Measurements from ENCODE around the gene SMAD9. TPM values are rescaled to one million over a fixed set of nuclear protein-coding genes. Genes with fewer than 3 reads are reported as not detected.

The SMAD9 gene
- total RNA-seq, 1 donor, result 4.3 TPM

DNA sequence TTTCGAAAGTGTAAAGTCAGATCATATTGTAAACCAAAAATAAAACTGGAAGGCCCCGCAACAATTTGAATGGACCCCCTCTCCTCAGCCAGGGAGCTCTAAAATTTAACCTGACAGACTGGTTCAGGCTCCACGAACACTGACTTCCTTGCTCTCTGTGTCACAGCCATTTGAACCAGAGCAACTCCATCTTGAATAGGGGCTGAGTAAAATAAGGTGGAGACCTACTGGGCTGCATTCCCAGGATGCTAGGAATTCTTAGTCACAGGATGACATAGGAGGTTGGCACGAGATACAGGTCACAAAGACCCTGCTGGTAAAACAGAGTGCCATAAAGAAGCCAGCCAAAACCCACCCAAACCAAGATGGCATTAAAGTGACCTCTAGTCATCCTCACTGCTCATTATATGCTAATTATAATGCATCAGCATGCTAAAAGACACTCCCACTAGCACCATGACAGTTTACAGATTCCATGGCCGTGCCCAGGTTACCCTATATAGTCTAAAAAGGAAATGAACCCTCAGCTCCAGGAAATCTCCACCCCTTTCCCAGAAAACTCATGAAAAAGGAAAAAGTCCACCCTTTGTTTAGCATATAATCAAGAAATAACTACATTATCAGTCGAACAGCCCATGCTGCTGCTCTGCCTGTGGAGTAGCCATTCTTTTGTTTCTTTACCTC lies 57.9 kb downstream of the SMAD9 start:
- TF ChIP-seq, protein P1, sequence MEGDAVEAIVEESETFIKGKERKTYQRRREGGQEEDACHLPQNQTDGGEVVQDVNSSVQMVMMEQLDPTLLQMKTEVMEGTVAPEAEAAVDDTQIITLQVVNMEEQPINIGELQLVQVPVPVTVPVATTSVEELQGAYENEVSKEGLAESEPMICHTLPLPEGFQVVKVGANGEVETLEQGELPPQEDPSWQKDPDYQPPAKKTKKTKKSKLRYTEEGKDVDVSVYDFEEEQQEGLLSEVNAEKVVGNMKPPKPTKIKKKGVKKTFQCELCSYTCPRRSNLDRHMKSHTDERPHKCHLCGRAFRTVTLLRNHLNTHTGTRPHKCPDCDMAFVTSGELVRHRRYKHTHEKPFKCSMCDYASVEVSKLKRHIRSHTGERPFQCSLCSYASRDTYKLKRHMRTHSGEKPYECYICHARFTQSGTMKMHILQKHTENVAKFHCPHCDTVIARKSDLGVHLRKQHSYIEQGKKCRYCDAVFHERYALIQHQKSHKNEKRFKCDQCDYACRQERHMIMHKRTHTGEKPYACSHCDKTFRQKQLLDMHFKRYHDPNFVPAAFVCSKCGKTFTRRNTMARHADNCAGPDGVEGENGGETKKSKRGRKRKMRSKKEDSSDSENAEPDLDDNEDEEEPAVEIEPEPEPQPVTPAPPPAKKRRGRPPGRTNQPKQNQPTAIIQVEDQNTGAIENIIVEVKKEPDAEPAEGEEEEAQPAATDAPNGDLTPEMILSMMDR (IDR thresholded peaks at IDR 0.05; ENCODE audit: insufficient read depth, low read depth, low read length), result no peak
- DNase-seq (ENCODE audit: low read depth), result no peak

DNA sequence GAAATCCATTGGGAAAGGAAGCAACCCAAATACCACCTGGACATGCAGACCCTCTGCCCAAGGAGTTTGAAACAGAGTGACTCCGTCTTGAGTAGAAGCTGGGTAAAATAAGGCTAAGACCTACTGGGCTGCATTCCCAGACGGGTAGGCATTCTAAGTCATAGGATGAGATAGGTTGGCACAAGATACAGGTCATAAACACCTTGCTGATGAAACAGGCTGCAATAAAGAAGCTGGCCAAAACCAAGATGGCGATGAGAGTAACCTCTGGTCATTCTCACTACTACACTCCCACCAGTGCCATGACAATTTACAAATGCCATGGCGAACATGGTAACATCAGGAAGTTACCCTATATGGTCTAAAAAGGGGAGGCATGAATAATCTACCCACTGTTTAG lies 60.8 kb downstream of the SMAD9 start:
- TF ChIP-seq, protein P1 (IDR thresholded peaks at IDR 0.05; ENCODE audit: insufficient read depth, low read depth, low read length), result no peak
- H3K4me3 ChIP-seq (ENCODE audit: low read depth, low read length), result no peak overlapping the region
- no peak for DNase-seq (ENCODE audit: low read depth)

More for the DNA sequence above, 57.9 kb downstream of the SMAD9 start:
- H3K4me3 ChIP-seq (ENCODE audit: low read depth, low read length), result no peak overlapping the region

GRCh38 chr13:36858290-36858689 lies 61.7 kb downstream of the SMAD9 start:
- peak; percentile 63 for DNase-seq (ENCODE audit: low read depth)
- H3K4me3 ChIP-seq (ENCODE audit: low read depth, low read length), result no peak overlapping the region
- TF ChIP-seq, protein P1 (IDR thresholded peaks at IDR 0.05; ENCODE audit: insufficient read depth, low read depth, low read length), result peak; percentile 46

DNA sequence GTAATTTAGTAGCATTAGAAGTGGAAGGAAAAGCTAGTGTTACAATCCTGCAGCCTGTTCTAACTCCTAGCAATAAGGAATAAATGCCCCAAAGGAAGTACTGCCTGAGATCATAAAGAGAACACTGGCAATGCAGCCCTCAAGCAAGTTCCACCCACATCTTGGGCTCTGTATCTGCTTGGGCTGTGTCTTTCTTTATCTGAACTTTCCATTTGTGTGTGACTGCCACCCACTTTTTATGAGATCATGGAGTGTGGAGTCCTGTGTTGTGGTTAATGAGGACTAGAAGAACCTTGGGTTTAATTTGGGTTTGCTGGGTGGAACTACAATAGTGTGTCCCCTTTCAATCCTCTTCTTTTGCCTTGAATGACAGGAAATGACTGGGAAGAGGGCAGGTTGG lies 62.8 kb downstream of the SMAD9 start:
- H3K4me3 ChIP-seq (ENCODE audit: low read depth, low read length), result no peak overlapping the region
- DNase-seq (ENCODE audit: low read depth), result no peak
- TF ChIP-seq, protein P1 (IDR thresholded peaks at IDR 0.05; ENCODE audit: insufficient read depth, low read depth, low read length), result no peak

DNA sequence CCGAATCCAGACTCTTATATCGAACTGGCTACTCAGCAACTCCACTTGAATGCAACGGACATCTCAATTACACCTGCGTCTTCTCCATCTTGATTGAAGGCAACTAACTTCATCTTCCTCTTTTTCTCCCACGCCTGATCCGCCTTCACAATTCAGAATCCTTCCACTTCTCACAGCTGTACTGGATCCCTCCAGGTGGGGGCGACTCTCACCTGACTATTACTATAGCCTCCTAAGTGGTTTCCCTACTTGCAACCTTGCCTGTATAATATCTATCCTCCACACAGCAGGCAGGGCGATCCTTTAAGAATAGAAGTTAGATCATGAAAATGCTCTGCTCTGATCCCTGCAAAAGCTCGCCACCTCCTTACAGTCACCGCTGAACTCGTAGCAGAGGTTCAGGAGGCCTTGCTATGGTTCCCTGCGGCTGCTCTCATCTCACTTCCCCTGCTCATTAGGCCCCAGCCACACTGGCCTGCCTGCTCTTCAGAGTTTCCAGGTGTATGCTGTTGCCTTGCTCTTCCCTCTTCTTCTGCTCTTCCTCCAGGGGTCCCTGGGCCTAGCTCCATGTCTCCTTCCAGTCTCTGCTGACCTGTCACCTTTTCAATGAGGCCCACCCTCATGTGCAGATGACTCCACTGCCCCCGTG lies 69.1 kb downstream of the SMAD9 start:
- H3K4me3 ChIP-seq (ENCODE audit: low read depth, low read length), result no peak overlapping the region
- no peak for DNase-seq (ENCODE audit: low read depth)
- TF ChIP-seq, protein P1 (IDR thresholded peaks at IDR 0.05; ENCODE audit: insufficient read depth, low read depth, low read length), result peak; percentile 19

DNA sequence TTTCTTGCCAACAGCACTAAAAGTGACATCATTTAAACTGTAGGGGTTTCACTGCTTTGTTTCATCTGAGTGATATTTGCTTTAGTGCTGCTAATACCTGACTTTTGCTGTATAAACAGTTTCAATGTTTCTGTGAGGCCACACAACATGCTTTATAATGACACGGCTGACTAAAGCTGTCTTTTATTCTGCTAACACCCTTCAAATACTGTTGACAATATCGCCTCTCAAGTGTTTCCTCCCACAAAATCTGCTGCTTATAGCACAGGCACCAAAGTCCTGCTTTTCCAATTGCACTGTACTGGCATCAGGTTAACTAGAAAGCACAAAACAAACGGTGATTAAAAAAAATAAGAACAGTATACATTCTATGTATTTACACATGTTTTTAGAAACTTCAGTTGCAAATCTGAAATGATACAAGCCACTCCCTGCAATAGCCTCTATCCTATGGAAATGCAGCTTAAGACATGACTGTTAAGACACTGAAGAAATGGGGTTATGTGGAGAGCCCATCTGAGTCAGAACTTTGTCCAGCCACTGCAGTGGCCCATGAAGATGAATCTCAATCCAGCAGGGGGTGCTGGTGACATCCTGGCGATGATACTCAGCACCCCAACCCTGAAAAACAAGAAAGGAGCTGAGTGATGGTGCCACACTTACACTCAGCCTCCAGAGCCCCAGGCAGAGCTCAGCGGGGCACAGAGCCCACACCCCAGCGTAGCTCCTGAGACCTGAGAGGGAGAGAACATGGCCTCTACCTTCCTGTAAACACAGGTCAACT lies 71.6 kb downstream of the SMAD9 start:
- DNase-seq (ENCODE audit: low read depth), result no peak
- H3K4me3 ChIP-seq (ENCODE audit: low read depth, low read length), result no peak overlapping the region
- TF ChIP-seq, protein P1 (IDR thresholded peaks at IDR 0.05; ENCODE audit: insufficient read depth, low read depth, low read length), result peak; percentile 18
